Thyroid gland (tissue), 4 donors: Measurements from ENCODE around the gene B3GAT1. TPM values are rescaled to one million over a fixed set of nuclear protein-coding genes. Genes with fewer than 3 reads are reported as not detected.

Source experiments
- DNase-seq, 2 donors: peaks; one replicate each; pipeline ENCODE4 v3.0.0-alpha.2; 2019
- H3K27ac ChIP-seq, 3 donors: fragments of 200-600 bp; sonication (generic); 1 replicate in 2 of 3; 2 replicates in 1 of 3; pipeline ENCODE4 v1.5.1; 2016 to 2019; ENCODE audit warnings: mild to moderate bottlenecking in 1 of 3, moderate library complexity in 1 of 3
- H3K27me3 ChIP-seq: fragments of 200-600 bp; sonication (generic); one replicate; pipeline ENCODE4 v1.5.1; 2019
- H3K36me3 ChIP-seq, 2 donors: fragments of 200-600 bp; sonication (generic); one replicate each; pipeline ENCODE4 v1.5.1; 2016 to 2019
- H3K4me1 ChIP-seq, 2 donors: fragments of 200-600 bp; sonication (generic); one replicate each; pipeline ENCODE4 v1.5.1; 2017 to 2019
- H3K4me3 ChIP-seq, 3 donors: fragments of 200-600 bp; sonication (generic); replicated peaks in 1 of 3; 1 replicate in 2 of 3; 2 replicates in 1 of 3; pipeline ENCODE4 v1.5.1; 2016; ENCODE audit warnings: mild to moderate bottlenecking in 1 of 3
- H3K9me3 ChIP-seq: fragments of 200-600 bp; sonication (generic); one replicate; pipeline ENCODE4 v1.5.1; 2017
- CTCF ChIP-seq, 6 experiments: fragments of 200-600 bp in 3 of 6; fragments of 450-650 bp in 3 of 6; sonication (generic) in 3 of 6; IDR thresholded peaks; one replicate each; pipeline ENCODE4 v1.5.1; 2016 to 2019; ENCODE audit warnings: antibody characterized with exemption in 6 of 6, mild to moderate bottlenecking in 2 of 6, inconsistent platforms in 1 of 6, moderate library complexity in 1 of 6
- POLR2A ChIP-seq, 2 donors: fragments of 450-650 bp; IDR thresholded peaks; one replicate each; pipeline ENCODE4 v1.6.1; 2017; ENCODE audit warnings: antibody characterized with exemption in 2 of 2, mild to moderate bottlenecking in 2 of 2, moderate library complexity in 1 of 2
- WGBS, 2 donors: methylation state at CpG; one replicate each; pipeline ENCODE4 v1.1.5; 2017; 5-methylcytosine and 5-hydroxymethylcytosine counted together
- intact Hi-C: fragments of 100-400 bp; cut with DNase I; formaldehyde crosslinking; loops from one replicate; pipeline ENCODE4 v1.15.1; 2023
- total RNA-seq, 4 donors: library from RNA; depleted of rRNA; stranded (reverse); fragments of >200 nt; gene quantifications; one replicate each; pipeline ENCODE4 v1.2.3, GENCODE V29; 2016

The B3GAT1 gene
- total RNA-seq, 4 donors from 2014 or later, result 4.0 to 6.7 (median 5.7) TPM

GRCh38 chr11:134385171-134385570 lies 26.9 kb downstream of the B3GAT1 start:
- intact Hi-C loops, result no loop called here
- no peaks in the 10 kb centered on the region for H3K27me3 ChIP-seq
- no peaks in the 10 kb centered on the region for H3K4me1 ChIP-seq
- WGBS, 2 donors, result 84 to 92% methylated on average over 14 to 15 of the region's 15 CpGs
- H3K36me3 ChIP-seq, result no peaks in the 10 kb centered on the region
- H3K4me3 ChIP-seq, result no peak overlapping the region
- H3K9me3 ChIP-seq, result no peaks in the 10 kb centered on the region
- no peak overlapping the region for H3K27ac ChIP-seq
- no peak for TF ChIP-seq POLR2A (IDR thresholded peaks at IDR 0.05)
- TF ChIP-seq CTCF (IDR thresholded peaks at IDR 0.05), result no peak
- DNase-seq, result no peak

- H3K36me3 ChIP-seq, result no peaks in the 10 kb centered on the region
- no peak for DNase-seq
- intact Hi-C loops, result no loop called here
- H3K9me3 ChIP-seq, result no peaks in the 10 kb centered on the region
- 87 to 93% methylated on average over 12 to 14 of the region's 14 CpGs for WGBS, 2 donors
- no peaks in the 10 kb centered on the region for H3K4me1 ChIP-seq
- H3K27ac ChIP-seq, result no peak overlapping the region
- no peaks in the 10 kb centered on the region for H3K27me3 ChIP-seq
- no peak for TF ChIP-seq POLR2A (IDR thresholded peaks at IDR 0.05)
- no peak overlapping the region for H3K4me3 ChIP-seq
Measured at GRCh38 chr11:134384406-134384805, 27.6 kb downstream of the B3GAT1 start.

GRCh38 chr11:134383576-134384221 lies 28.3 kb downstream of the B3GAT1 start:
- intact Hi-C loops, result no loop called here
- no peaks in the 10 kb centered on the region for H3K27me3 ChIP-seq
- no peaks in the 10 kb centered on the region for H3K9me3 ChIP-seq
- no peak overlapping the region for H3K4me3 ChIP-seq
- H3K27ac ChIP-seq, result no peak overlapping the region
- no peaks in the 10 kb centered on the region for H3K4me1 ChIP-seq
- WGBS, 2 donors, result 92 to 95% methylated on average over 35 to 78 of the region's 78 CpGs
- no peak for DNase-seq
- no peaks in the 10 kb centered on the region for H3K36me3 ChIP-seq
- TF ChIP-seq POLR2A (IDR thresholded peaks at IDR 0.05) (no peak), CTCF (IDR thresholded peaks at IDR 0.05) (no peak)

- no peak for DNase-seq
Measured at GRCh38 chr11:134382830-134383229, 29.2 kb downstream of the B3GAT1 start.

GRCh38 chr11:134382257-134382656 lies 29.8 kb downstream of the B3GAT1 start:
- H3K4me3 ChIP-seq, result no peak overlapping the region
- no peaks in the 10 kb centered on the region for H3K36me3 ChIP-seq
- WGBS, 2 donors, result 79 to 92% methylated on average over 8 of the region's 8 CpGs
- H3K27me3 ChIP-seq, result no peaks in the 10 kb centered on the region
- no peaks in the 10 kb centered on the region for H3K4me1 ChIP-seq
- intact Hi-C loops, result no loop called here
- no peak overlapping the region for H3K27ac ChIP-seq
- DNase-seq, result no peak
- no peak for TF ChIP-seq POLR2A (IDR thresholded peaks at IDR 0.05)
- no peaks in the 10 kb centered on the region for H3K9me3 ChIP-seq

More at GRCh38 chr11:134382830-134383229, 29.2 kb downstream of the B3GAT1 start:
- no peak for TF ChIP-seq POLR2A (IDR thresholded peaks at IDR 0.05)
- no peak for TF ChIP-seq CTCF (IDR thresholded peaks at IDR 0.05)
- H3K4me1 ChIP-seq, result no peaks in the 10 kb centered on the region
- no peaks in the 10 kb centered on the region for H3K36me3 ChIP-seq
- H3K27ac ChIP-seq, result no peak overlapping the region
- intact Hi-C loops, result no loop called here
- no peaks in the 10 kb centered on the region for H3K27me3 ChIP-seq
- H3K4me3 ChIP-seq, result no peak overlapping the region
- 95 to 98% methylated on average over 14 to 24 of the region's 24 CpGs for WGBS, 2 donors
- H3K9me3 ChIP-seq, result no peaks in the 10 kb centered on the region

GRCh38 chr11:134380785-134381184 lies 31.3 kb downstream of the B3GAT1 start:
- WGBS, 2 donors, result 68 to 74% methylated on average over 4 of the region's 4 CpGs
- no peak for DNase-seq
- Histone ChIP-seq H3K27ac (no peak overlapping the region), H3K36me3 (no peaks in the 10 kb centered on the region), H3K4me1 (no peaks in the 10 kb centered on the region), H3K4me3 (no peak overlapping the region), H3K9me3 (no peaks in the 10 kb centered on the region), H3K27me3 (no peaks in the 10 kb centered on the region)
- intact Hi-C loops, result no loop called here
- TF ChIP-seq CTCF (IDR thresholded peaks at IDR 0.05) (no peak), POLR2A (IDR thresholded peaks at IDR 0.05) (no peak)
